OCI-LY1 (cell line): ENCODE data around the gene ACTRT2.

Experiments
- CTCF ChIP-seq: fragments of 200-600 bp; sonication (generic), shearing (Covaris generic); IDR thresholded peaks from 2 replicates; pipeline ENCODE4 v1.5.1; 2017; ENCODE audit warnings: mild to moderate bottlenecking, antibody characterized with exemption, low read length, moderate library complexity, mixed read lengths
- EZH2 ChIP-seq: fragments of 200-600 bp; sonication (generic), shearing (Covaris generic); IDR thresholded peaks from 2 replicates; pipeline ENCODE4 v1.8.0; 2017; ENCODE audit warnings: borderline replicate concordance, mixed run types, mild to moderate bottlenecking, antibody characterized with exemption, low read length, moderate library complexity, mixed read lengths

- TF ChIP-seq EZH2 (no peak), CTCF (no peak)
Measured at GRCh38 chr1:3005771-3006170, 15.5 kb upstream of the ACTRT2 start.
